ENCODE measurements around the gene GRIK3.

DNA sequence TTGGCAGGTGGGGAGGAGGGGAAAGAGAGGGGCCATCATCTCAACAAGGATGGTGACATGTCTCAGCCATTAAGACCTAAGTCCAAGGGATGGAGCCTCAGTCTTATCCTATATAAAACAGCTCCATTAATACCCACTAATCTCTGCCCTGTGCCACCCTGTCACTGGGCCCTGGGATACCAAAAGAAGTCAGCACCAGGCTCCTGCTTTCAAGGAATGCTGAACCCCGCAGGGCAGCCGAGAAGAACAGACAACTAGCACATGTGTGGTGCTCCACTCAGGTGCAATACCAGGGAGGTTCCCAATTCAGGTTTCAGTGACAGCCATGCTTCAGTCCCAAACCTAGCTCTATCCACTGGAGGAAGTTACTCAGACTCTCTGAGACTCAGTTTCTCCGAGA lies 128.4 kb downstream of the GRIK3 start:
- TF ChIP-seq TCF7L2 (IDR thresholded peaks at IDR 0.05; ENCODE audit: borderline replicate concordance, low read depth, low read length) (no peak), SCRT2 (tag by site-specific recombination; IDR thresholded peaks at IDR 0.05) (no peak)
- TF ChIP-seq, protein P1, sequence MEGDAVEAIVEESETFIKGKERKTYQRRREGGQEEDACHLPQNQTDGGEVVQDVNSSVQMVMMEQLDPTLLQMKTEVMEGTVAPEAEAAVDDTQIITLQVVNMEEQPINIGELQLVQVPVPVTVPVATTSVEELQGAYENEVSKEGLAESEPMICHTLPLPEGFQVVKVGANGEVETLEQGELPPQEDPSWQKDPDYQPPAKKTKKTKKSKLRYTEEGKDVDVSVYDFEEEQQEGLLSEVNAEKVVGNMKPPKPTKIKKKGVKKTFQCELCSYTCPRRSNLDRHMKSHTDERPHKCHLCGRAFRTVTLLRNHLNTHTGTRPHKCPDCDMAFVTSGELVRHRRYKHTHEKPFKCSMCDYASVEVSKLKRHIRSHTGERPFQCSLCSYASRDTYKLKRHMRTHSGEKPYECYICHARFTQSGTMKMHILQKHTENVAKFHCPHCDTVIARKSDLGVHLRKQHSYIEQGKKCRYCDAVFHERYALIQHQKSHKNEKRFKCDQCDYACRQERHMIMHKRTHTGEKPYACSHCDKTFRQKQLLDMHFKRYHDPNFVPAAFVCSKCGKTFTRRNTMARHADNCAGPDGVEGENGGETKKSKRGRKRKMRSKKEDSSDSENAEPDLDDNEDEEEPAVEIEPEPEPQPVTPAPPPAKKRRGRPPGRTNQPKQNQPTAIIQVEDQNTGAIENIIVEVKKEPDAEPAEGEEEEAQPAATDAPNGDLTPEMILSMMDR (tag by site-specific recombination; IDR thresholded peaks at IDR 0.05), result no peak
- TF ChIP-seq, protein P2, sequence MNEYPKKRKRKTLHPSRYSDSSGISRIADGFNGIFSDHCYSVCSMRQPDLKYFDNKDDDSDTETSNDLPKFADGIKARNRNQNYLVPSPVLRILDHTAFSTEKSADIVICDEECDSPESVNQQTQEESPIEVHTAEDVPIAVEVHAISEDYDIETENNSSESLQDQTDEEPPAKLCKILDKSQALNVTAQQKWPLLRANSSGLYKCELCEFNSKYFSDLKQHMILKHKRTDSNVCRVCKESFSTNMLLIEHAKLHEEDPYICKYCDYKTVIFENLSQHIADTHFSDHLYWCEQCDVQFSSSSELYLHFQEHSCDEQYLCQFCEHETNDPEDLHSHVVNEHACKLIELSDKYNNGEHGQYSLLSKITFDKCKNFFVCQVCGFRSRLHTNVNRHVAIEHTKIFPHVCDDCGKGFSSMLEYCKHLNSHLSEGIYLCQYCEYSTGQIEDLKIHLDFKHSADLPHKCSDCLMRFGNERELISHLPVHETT (tag by site-specific recombination; IDR thresholded peaks at IDR 0.05), result no peak
- TF ChIP-seq, protein P3, sequence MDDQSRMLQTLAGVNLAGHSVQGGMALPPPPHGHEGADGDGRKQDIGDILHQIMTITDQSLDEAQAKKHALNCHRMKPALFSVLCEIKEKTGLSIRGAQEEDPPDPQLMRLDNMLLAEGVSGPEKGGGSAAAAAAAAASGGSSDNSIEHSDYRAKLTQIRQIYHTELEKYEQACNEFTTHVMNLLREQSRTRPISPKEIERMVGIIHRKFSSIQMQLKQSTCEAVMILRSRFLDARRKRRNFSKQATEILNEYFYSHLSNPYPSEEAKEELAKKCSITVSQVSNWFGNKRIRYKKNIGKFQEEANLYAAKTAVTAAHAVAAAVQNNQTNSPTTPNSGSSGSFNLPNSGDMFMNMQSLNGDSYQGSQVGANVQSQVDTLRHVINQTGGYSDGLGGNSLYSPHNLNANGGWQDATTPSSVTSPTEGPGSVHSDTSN (CRISPR knock-in tag; IDR thresholded peaks at IDR 0.05), result no peak
